T-helper 17 cell (primary cell): ENCODE measurements around the gene ZDHHC7. TPM values are rescaled to one million over a fixed set of nuclear protein-coding genes. Genes with fewer than 3 reads are reported as not detected.

Experiments used
- ATAC-seq: fragments of 150-1000 bp; cut with Tn5 transposase; 2 replicates; pipeline ENCODE4 v1.10.0; 2021; ENCODE audit warnings: mild to moderate bottlenecking, moderate library complexity
- DNase-seq, 3 donors: peaks; one replicate each; pipeline versions ENCODE4 v3.0.0 to v3.0.0-alpha.2; 2020 to 2021
- H3K9me3 ChIP-seq: one replicate; pipeline ENCODE4 v1.7.0; 2013; ENCODE audit warnings: low read length, mild to moderate bottlenecking; ENCODE audit not compliant: control insufficient read depth, poor library complexity, severe bottlenecking
- H3K27ac Mint-ChIP-seq: one replicate; pipeline ENCODE4 v1.8.0; 2022; ENCODE audit warnings: mild to moderate bottlenecking, moderate library complexity, mixed read lengths
- H3K27me3 Mint-ChIP-seq: one replicate; pipeline ENCODE4 v1.8.0; 2022; ENCODE audit warnings: mixed read lengths
- H3K36me3 Mint-ChIP-seq: one replicate; pipeline ENCODE4 v1.8.0; 2022; ENCODE audit warnings: low read depth, mixed read lengths
- H3K4me1 Mint-ChIP-seq: one replicate; pipeline ENCODE4 v1.8.0; 2022; ENCODE audit warnings: mild to moderate bottlenecking, mixed read lengths
- H3K4me3 Mint-ChIP-seq: one replicate; pipeline ENCODE4 v1.8.0; 2022; ENCODE audit warnings: mild to moderate bottlenecking, moderate library complexity, mixed read lengths
- total RNA-seq, 4 donors: library from RNA in 2 of 4; stranded (reverse) in 2 of 4; gene quantifications; one replicate each; pipeline ENCODE4 v1.2.3 and lab custom pipeline; 2022 to 2026

The ZDHHC7 gene
- total RNA-seq, 2 donors from 2014 or later = 35.4 to 46.6 TPM

DNA sequence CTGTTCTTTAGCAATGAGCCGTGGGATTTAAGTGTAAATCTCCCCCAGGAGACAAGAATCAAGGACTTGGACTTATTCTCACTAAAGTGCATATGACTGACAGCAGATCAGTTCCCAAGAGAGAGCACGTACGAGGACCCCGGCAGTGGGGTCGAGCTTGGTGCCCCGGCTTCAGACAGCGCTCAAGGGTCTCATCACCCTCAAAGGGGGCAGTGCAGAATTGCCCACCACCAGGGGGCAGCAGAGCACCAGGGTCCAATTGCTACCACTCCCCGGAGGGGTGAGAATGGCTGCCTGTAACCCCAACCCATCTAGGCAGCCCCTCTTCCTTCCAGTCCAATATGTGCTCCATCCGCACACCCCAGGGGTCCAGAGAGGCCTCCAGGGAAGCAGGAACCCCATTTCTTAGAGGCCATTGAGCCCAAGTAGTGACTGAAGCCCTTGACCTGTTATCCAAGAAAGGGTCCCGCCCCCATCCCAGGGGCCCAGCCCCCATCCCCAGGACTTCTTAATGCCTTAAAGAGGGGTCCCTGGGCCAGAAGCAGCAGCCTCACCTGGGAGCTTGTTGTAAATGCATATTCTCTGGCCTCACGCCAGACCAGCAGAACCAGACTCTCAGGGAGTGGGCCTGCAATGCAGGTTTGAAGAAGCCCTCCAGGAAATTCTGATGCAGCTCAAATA, 86.1 kb downstream of the ZDHHC7 start:
- H3K27me3 Mint-ChIP-seq = peaks cover 9% of the 10 kb centered on the region
- no peak overlapping the region for H3K4me3 Mint-ChIP-seq
- DNase-seq (peak; percentile 49 to 67 (median 60)), ATAC-seq (peak; percentile 62)
- peaks cover 3% of the 10 kb centered on the region for H3K4me1 Mint-ChIP-seq
- H3K27ac Mint-ChIP-seq = no peak overlapping the region
- peaks cover under 1% of the 10 kb centered on the region for H3K9me3 ChIP-seq
- peaks cover 6% of the 10 kb centered on the region for H3K36me3 Mint-ChIP-seq

DNA sequence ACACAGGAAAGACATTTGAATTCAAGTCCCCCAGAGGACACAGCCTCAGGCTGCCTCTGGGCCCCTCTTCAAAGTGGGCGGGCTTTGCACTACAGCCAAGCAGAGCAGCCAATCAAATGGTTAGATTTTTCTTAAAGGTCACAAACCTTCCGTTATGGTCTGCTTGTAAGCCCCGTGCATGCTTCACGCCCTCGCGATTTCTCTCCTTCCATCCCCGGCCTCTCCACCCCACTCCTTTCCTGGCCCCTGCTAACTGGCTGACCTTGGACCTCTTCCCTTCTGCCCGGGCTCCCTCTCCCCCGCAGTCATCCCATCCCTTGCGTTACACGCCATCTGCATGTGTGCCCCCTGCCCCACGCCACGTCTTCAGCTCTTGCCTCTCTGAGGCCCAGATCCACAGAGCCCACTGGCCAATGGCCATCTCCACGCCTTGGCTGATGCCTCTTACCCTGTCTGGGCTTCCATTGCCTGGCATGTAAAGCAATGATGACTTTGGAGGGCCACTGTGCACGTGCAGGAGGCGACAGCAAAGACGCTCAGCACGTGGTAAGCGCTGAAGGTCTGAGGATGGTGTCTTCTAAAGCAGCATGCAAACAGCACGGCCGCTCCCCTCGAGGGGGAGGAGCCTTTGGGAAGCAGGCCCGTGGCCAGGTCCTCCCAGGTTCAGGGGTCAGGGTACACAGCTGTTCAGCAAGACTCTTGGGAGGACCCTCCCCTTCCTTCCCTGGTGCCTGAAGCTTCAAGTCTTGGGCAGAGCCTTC, 86.8 kb downstream of the ZDHHC7 start:
- no peak overlapping the region for H3K27ac Mint-ChIP-seq
- ATAC-seq = no peak

More for the DNA sequence above, 86.8 kb downstream of the ZDHHC7 start:
- H3K27me3 Mint-ChIP-seq = peaks cover 15% of the 10 kb centered on the region
- peaks cover 6% of the 10 kb centered on the region for H3K36me3 Mint-ChIP-seq
- no peak for DNase-seq
- H3K4me1 Mint-ChIP-seq = peaks cover 1% of the 10 kb centered on the region
- H3K4me3 Mint-ChIP-seq = no peak overlapping the region
- no peaks in the 10 kb centered on the region for H3K9me3 ChIP-seq

Other genes starting within 250 kb of the ZDHHC7 start
- 1 to 10 TPM; 1.9 to 4.2 TPM for gene CRISPLD2, start 191.6 kb downstream of the ZDHHC7 start, total RNA-seq
- 10 to 100 TPM in 1 of 2 donors, 1 to 10 TPM in 1; 8.1 to 35.0 TPM for gene KIAA0513, start 16.3 kb upstream of the ZDHHC7 start, total RNA-seq
- not detected for gene CIBAR2, start 100.9 kb upstream of the ZDHHC7 start, total RNA-seq